Activated CD4-positive, alpha-beta T cell treated with anti-CD3 and anti-CD28 coated beads, Interleukin-2, amount 10 ng/mL, durations not matched to agents 24 days and 14 days (primary cell): Measurements from ENCODE around the gene HES4. TPM values are rescaled to one million over a fixed set of nuclear protein-coding genes. Genes with fewer than 3 reads are reported as not detected.
"Not testable (repeated sequence)": the region's sequence is repeated elsewhere in the genome, so short reads cannot be mapped to it uniquely, and the experiment has no call there.

Experiments used
- DNase-seq: peaks from one replicate; pipeline ENCODE4 v3.0.0; 2022
- H3K27ac Mint-ChIP-seq: one replicate; pipeline ENCODE4 v1.8.0; 2022; ENCODE audit warnings: mild to moderate bottlenecking, mixed read lengths
- H3K27me3 Mint-ChIP-seq: one replicate; pipeline ENCODE4 v1.8.0; 2022; ENCODE audit warnings: mixed read lengths
- H3K36me3 Mint-ChIP-seq: one replicate; pipeline ENCODE4 v1.8.0; 2022; ENCODE audit warnings: low read depth, mild to moderate bottlenecking, mixed read lengths
- H3K4me1 Mint-ChIP-seq: one replicate; pipeline ENCODE4 v1.8.0; 2021; ENCODE audit warnings: mixed read lengths
- H3K4me3 Mint-ChIP-seq: one replicate; pipeline ENCODE4 v1.8.0; 2022; ENCODE audit warnings: mild to moderate bottlenecking, moderate library complexity, mixed read lengths
- H3K9me3 Mint-ChIP-seq: one replicate; pipeline ENCODE4 v1.8.0; 2021; ENCODE audit warnings: mixed read lengths
- intact Hi-C: fragments of 100-400 bp; cut with micrococcal nuclease; formaldehyde crosslinking; loops from one replicate; pipeline ENCODE4 v1.15.1; 2023
- total RNA-seq: library from RNA; stranded (reverse); gene quantifications from 2 replicates; pipeline ENCODE4 v1.2.3, GENCODE V29; 2022

Gene HES4
- total RNA-seq, 1 donor from 2014 or later: 2.8 TPM

DNA sequence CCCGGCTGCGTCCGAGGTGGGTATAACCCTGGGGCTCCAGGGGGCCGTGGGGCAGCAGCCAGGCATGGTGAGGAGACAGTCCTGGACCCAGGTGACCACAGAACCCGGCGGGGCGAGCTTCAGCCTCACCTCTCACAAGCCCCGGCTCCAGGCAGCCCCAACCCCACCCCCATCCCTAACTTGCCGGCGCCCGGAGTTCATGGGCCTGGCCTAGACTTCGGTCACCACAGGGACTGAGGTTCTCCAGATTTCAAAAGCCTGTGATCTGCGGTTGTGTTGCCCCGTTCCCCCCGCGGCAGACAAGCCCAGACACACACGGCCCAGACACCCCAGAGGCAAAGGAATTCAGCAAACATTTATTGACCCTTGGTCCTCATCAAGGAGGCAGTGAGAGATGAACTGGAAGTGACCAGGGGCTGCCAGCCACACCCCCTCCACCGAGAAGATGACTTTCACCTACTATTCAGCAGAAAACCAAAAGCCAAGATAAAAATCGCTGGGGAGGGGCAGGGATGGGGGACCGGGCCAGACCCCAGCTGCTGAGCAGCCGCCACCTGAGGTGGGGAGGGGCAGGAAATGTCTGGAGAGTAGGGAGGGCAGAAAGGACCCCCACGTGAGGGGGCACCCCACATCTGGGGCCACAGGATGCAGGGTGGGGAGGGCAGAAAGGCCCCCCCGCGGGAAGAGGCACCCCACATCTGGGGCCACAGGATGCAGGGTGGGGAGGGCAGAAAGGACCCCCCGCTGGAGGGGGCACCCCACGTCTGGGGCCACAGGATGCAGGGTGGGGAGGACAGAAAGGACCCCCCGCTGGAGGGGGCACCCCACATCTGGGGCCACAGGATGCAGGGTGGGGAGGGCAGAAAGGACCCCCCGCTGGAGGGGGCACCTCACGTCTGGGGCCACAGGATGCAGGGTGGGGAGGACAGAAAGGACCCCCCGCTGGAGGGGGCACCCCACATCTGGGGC lies 3.9 kb downstream of the HES4 start:
- no peak overlapping the region for H3K4me3 Mint-ChIP-seq
- H3K9me3 Mint-ChIP-seq: peaks cover 2% of the 10 kb centered on the region
- H3K27me3 Mint-ChIP-seq: peaks cover 24% of the 10 kb centered on the region
- H3K36me3 Mint-ChIP-seq: peaks cover 2% of the 10 kb centered on the region
- peaks cover 11% of the 10 kb centered on the region for H3K4me1 Mint-ChIP-seq
- no peak overlapping the region for H3K27ac Mint-ChIP-seq
- intact Hi-C loops: no loop called here
- DNase-seq: no peak

DNA sequence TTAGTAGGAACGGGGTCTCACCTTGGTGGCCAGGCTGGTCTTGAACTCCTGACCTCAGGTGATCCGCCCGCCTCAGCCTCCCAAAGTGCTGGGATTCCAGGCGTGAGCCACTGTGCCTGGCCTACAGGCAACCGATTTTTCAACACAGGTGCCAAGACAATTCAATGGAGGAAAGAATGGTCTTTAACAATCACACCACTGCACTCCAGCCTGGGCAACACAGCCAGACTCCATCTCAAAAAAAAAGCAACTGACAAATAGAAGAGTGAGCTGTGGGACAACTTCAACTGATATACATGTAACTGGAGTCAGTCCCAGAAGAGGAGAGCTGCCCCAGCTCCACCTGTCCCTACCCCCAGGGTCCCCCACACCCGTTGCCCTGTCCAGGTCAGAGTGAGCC lies 5.4 kb downstream of the HES4 start:
- H3K27ac Mint-ChIP-seq, H3K9me3 Mint-ChIP-seq, H3K4me3 Mint-ChIP-seq, H3K4me1 Mint-ChIP-seq, H3K36me3 Mint-ChIP-seq, intact Hi-C loops, DNase-seq: not testable (repeated sequence)
- peaks cover 25% of the 10 kb centered on the region for H3K27me3 Mint-ChIP-seq

DNA sequence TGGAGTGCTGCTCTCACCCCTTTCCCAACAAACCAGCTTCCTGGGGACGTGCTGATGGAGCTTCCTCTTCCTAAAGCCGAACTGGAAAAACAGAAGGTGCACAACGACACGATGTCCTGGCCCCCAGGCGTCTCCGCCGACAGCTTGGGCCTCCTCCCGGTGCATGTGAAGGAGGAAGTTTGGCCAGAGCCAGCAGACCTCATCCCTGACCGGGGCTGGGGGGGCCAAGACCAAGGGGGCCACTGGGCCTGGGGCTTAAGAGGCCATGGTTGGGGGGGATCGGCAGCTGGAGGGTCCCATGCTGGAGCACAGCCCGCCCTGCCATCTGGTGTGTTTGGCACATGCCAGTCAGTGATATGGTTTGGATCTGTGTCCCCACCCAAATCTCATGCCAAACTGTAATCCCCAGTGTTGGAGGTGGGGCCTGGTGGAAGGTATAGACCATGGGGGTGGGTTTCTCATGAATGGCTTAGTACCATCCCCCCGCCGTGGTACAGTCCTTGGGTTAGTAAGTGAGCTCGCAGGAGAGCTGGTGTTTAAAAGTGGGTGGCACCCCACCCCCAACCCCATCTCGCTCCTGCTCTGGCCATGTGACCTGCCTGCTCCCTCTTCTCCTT lies 6.4 kb downstream of the HES4 start:
- Mint-ChIP-seq H3K27ac (no peak overlapping the region), H3K4me1 (peaks cover 9% of the 10 kb centered on the region), H3K4me3 (no peak overlapping the region), H3K36me3 (peaks cover 2% of the 10 kb centered on the region), H3K9me3 (peaks cover 5% of the 10 kb centered on the region), H3K27me3 (peaks cover 34% of the 10 kb centered on the region)
- intact Hi-C loops: no loop called here
- DNase-seq: no peak

DNA sequence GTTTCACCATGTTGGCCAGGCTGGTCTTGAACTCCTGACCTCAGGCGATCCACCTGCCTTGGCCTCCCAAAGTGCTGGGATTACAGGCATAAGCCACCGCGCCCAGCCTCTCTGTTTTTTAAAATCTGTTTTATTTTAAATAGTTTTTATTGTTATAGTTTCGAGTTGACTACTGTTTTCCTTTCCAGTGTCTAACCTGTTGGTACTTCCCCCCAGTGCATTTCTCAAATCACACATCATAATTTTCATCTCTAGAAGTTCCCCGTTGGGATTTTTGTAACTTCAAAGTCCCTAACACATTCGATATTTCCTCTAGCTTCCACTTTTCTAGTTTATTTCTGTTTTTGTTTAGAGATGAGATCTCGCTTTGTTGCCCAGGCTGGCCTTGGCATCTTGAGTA lies 7.5 kb downstream of the HES4 start:
- Mint-ChIP-seq H3K27ac (no peak overlapping the region), H3K9me3 (peaks cover 6% of the 10 kb centered on the region), H3K27me3 (peaks cover 37% of the 10 kb centered on the region), H3K4me1 (peaks cover 9% of the 10 kb centered on the region), H3K36me3 (peaks cover 2% of the 10 kb centered on the region), H3K4me3 (no peak overlapping the region)
- no peak for DNase-seq
- intact Hi-C loops: no loop called here

DNA sequence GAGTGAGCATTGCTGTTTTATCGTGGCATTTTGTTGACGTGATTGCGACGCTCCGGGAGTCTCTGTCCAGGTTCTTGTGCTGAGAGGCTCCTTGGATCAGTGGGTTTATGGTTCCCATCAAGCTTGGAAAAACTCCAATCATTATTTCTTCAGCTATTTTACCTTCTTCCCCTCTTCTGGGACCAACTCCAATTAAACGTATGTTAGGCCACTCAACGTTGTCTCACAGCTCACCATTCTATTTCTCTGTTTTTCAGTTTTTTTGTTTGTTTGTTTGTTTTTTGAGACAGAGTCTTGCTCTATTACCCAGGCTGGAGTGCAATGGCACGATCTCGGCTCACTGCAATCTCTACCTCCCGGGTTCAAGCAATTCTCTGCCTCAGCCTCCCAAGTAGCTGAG lies 8.0 kb downstream of the HES4 start:
- peaks cover 9% of the 10 kb centered on the region for H3K4me1 Mint-ChIP-seq
- H3K27me3 Mint-ChIP-seq: peaks cover 33% of the 10 kb centered on the region
- no peak overlapping the region for H3K4me3 Mint-ChIP-seq
- no peak for DNase-seq
- H3K36me3 Mint-ChIP-seq: peaks cover 2% of the 10 kb centered on the region
- no peak overlapping the region for H3K27ac Mint-ChIP-seq
- intact Hi-C loops: no loop called here
- peaks cover 6% of the 10 kb centered on the region for H3K9me3 Mint-ChIP-seq

DNA sequence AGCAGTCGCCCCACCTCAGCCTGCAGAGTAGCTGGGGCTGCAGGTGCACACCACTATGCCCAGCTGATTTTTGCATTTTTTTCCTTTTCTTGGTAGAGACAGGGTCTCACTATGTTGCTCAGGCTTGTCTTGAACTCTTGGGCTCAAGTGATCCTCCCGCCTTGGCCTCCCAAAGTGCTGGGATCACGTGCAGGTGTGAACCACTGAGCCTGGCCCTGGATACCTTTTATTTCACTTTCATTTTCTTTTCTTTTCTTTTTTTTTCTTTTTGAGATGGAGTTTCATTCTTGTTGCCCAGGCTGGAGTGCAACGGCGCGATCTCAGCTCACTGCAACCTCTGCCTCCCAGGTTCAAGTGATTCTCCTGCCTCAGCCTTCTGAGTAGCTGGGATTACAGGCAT lies 8.6 kb downstream of the HES4 start:
- peaks cover 36% of the 10 kb centered on the region for H3K27me3 Mint-ChIP-seq
- H3K9me3 Mint-ChIP-seq, intact Hi-C loops, H3K27ac Mint-ChIP-seq, H3K36me3 Mint-ChIP-seq, H3K4me1 Mint-ChIP-seq, H3K4me3 Mint-ChIP-seq, DNase-seq: not testable (repeated sequence)

DNA sequence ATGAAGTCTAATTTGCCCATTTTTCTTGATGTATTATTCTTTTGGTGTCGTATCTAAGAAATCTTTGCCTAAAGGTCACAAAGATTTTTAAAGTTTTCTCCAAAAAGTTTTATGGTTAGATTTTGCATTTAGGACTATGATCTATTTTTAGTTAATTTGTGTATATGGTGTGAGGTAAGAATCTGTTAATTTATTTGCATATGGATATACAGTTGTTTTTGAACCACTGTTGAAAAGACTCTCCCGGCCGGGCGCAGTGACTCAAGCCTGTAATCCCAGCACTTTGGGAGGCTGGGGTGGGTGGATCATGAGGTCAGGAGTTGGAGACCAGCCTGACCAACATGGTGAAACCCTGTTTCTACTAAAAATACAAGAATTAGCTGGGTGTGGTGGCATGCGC lies 11.8 kb downstream of the HES4 start:
- H3K9me3 Mint-ChIP-seq, DNase-seq, intact Hi-C loops, H3K4me1 Mint-ChIP-seq, H3K36me3 Mint-ChIP-seq, H3K4me3 Mint-ChIP-seq, H3K27ac Mint-ChIP-seq: not testable (repeated sequence)
- H3K27me3 Mint-ChIP-seq: peaks cover 31% of the 10 kb centered on the region

DNA sequence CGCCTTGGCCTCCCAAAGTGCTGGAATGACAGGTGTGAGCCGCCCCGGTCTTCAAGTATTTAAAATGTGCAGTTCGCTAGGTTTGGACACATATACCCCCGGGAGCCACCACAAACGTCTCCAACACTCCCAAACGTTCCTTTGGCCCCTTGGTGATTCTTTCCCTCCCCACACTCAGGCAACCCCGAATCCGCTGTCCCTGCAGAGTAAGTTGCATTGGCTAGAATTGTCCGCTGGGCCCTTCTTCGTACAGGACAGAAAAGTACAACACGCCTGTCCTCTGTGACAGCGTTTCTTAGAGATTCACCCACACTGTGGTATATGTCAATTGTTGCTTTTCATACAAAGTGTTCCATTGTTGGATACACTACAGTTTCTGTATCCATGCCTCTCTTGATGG lies 14.8 kb downstream of the HES4 start:
- no peaks in the 10 kb centered on the region for H3K36me3 Mint-ChIP-seq
- no peak overlapping the region for H3K27ac Mint-ChIP-seq
- H3K27me3 Mint-ChIP-seq: peaks cover 31% of the 10 kb centered on the region
- intact Hi-C loops: no loop called here
- DNase-seq: no peak
- H3K4me1 Mint-ChIP-seq: no peaks in the 10 kb centered on the region
- no peak overlapping the region for H3K4me3 Mint-ChIP-seq
- H3K9me3 Mint-ChIP-seq: peaks cover 3% of the 10 kb centered on the region

DNA sequence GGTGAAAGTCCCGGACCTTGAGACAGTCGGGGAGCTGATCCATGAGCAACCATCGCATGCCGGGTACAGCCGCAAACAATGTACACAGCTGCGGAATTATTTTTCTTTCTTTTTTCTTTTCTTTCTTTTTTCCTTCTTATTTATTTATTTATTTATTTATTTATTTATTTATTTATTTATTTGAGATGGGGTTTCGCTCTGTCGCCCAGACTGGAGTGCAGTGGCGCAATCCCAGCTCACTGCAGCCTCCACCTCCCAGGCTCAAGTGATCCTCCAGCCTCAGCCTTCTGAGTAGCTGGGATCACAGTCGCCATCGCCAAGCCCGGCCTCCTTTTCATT lies 15.5 kb downstream of the HES4 start:
- Mint-ChIP-seq H3K27ac (no peak overlapping the region), H3K27me3 (peaks cover 26% of the 10 kb centered on the region), H3K9me3 (peaks cover 3% of the 10 kb centered on the region), H3K4me1 (no peaks in the 10 kb centered on the region), H3K4me3 (no peak overlapping the region), H3K36me3 (no peaks in the 10 kb centered on the region)
- no peak for DNase-seq
- intact Hi-C loops: loop anchor here (1.0 kb wide), 1 partner anchor 80 kb away; no protein-coding TSS in a partner anchor

DNA sequence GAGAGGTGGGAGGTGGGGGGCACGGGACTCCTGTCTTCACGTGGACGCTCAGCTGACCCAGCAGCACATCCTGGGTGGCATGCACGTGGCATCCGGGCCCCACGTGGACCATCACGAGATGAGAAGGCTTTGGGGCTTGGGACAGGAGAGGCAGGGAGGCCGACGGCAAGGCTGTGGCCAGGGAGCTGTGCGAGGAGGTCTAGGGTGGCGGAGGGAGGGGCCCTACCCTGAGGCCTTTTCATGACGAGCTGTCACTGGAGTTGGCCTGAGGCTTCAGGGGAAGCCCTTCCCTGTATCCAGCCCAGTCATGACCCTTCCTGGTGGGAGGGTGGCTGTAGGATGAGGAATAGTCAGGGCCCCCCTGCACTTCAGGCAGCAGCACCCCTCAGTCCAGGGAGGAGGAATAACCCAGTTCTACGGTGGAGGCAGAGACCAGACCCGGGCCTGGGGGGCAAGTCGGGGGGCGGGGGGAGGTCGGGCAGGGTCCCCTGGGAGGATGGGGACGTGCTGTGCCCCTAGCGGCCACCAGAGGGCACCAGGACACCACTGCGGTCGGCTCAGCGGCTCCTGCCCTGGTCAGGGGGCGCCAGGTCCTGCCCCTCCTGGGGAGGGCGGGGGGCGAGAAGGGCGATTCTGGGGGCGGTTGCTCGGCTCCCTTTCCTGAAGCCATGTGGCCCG lies 16.0 kb downstream of the HES4 start:
- intact Hi-C loops: loop anchor here (1.0 kb wide), 1 partner anchor 80 kb away; no protein-coding TSS in a partner anchor
- peaks cover 23% of the 10 kb centered on the region for H3K27me3 Mint-ChIP-seq
- no peak overlapping the region for H3K27ac Mint-ChIP-seq
- peak; percentile 89 for DNase-seq
- no peak overlapping the region for H3K4me3 Mint-ChIP-seq
- H3K9me3 Mint-ChIP-seq: peaks cover 3% of the 10 kb centered on the region
- no peaks in the 10 kb centered on the region for H3K36me3 Mint-ChIP-seq
- H3K4me1 Mint-ChIP-seq: no peaks in the 10 kb centered on the region

DNA sequence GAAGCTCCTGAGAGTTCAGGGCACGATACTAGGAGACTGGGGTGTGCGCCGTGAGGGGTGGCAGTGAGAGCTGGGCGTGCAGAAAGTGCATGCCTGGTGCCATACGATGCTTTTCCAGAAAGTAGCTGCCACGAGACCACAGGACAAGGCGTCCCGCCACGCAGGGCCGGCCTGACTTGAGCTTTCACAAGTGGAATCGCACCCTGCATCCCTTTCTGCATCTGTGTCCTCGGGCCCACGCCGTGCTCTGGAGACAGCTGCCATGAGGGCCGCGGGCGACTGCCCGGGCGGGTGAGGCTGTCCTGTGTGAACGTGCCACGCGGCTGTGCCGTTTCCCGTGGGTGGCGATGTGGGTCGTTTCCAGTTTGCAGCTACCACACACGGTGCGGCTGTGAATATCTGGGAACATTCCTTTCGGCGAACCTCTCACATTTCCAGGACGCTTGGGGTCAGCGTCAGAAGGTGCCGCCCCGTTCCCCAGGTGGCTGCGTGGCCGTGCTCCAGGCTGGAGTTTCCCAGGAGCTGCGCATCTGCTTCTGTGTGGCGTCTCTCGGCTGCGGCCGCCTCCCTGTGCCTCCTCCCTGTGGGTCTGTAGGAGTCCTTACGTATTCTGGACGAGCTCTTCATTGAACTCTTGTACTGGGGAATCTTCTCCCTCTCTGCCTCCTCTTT lies 17.0 kb downstream of the HES4 start:
- Mint-ChIP-seq H3K27ac (no peak overlapping the region), H3K4me3 (no peak overlapping the region), H3K27me3 (peaks cover 19% of the 10 kb centered on the region), H3K9me3 (no peaks in the 10 kb centered on the region), H3K4me1 (peaks cover 2% of the 10 kb centered on the region), H3K36me3 (no peaks in the 10 kb centered on the region)
- DNase-seq: no peak
- intact Hi-C loops: no loop called here

DNA sequence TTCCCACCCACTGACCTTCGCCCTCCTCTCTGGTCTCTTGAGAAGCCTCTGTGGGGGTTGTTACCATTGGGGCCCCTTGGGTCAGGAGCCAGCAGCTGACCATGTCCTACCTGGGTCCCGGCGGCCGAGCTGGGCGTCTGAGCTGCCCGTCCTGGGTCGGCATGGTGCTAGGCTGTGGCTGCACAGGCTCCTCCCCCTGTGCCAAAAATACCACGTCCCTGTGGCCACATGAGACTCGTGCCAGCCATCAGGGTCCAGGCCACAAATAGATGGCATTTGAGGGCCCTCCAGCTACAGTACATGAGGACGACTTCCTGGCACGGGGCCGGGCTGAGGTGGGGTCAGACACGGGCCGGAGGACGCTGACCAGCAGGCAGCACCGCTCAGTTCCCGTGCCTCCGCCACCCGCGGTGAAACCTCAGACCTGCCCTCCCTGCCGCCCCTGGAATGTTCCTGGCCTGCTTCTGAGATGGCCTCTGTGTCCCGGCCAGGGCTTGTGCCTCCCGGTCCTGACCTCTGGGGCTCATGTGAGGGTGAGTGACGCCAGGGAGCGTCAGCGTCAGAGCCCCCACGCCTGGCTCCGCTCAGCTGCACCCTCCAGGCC lies 17.8 kb downstream of the HES4 start, which contains the start of gene PERM1:
Gene PERM1, minus strand, starts transcription at position 139 of the 604 bp plus-strand sequence. CDS start 1,064 bp downstream, outside the sequence.
- Mint-ChIP-seq H3K4me3 (no peak within 1 kb of the TSS), H3K27ac (no peak within 1 kb of the TSS), H3K36me3 (no peaks in the 10 kb centered on the region), H3K4me1 (peaks cover 2% of the 10 kb centered on the region), H3K9me3 (no peaks in the 10 kb centered on the region), H3K27me3 (peaks cover 16% of the 10 kb centered on the region)
- DNase-seq: no peak
- intact Hi-C loops: no loop called here

DNA sequence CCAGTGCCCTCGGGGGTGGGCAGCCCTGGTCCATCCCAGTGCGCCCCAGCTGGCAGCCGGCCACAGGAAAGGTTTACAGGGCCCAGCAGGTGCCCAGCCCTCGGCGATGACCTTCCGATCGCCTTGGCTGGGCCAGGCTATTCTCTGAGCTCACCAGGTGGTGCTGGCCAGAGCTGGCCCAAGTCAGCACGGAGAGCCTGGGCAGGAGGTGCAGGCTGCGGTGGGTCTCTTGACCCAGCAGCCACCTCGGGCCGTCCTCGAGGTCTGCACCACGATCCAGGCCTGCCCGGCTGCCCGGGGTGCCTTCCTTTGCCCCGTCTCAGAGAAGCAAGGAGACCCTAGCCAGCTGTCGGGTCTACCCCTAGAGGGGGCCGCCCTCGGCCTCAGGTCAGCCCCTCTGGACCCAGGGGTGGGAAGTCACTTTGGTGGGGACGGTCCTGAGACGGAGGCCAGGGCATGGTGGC lies 18.4 kb downstream of the HES4 start:
- Mint-ChIP-seq H3K36me3 (no peaks in the 10 kb centered on the region), H3K27ac (no peak overlapping the region), H3K27me3 (peaks cover 15% of the 10 kb centered on the region), H3K9me3 (no peaks in the 10 kb centered on the region), H3K4me3 (no peak overlapping the region), H3K4me1 (peaks cover 2% of the 10 kb centered on the region)
- intact Hi-C loops: no loop called here
- DNase-seq: no peak
